ENCODE measurements around the gene VDAC1. TPM values are rescaled to one million over a fixed set of nuclear protein-coding genes. Genes with fewer than 3 reads are reported as not detected.
"Not testable (repeated sequence)": the region's sequence is repeated elsewhere in the genome, so short reads cannot be mapped to it uniquely, and the experiment has no call there.

VDAC1 gene
- total and polyA plus RNA-seq, 9 donors: 193 to 247 (median 216) TPM

DNA sequence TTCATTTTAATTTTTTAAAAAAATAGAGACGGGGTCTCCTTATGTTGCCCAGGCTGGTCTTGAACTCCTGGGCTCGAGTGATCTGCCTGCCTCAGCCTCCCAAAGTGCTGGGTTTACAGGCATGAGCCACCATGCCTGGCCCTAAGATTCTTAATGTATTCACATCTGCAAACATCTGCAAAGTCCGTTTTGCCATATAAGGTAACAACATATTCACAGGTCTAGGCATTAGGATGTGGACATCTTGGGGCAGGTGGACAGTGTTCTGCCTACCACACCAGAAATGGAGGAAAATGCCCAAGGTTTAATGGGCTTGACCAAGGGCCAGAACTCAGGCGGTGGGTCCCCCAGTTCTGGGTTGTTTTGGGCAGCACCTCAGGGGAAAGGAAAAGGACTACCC, 41.6 kb upstream of the VDAC1 start:
- no peaks in the 10 kb centered on the region for H3K4me1 ChIP-seq (ENCODE audit: control insufficient read depth, insufficient read depth, low read length)
- no peak overlapping the region for H3K4me3 ChIP-seq (ENCODE audit: low read length)
- no peak for DNase-seq
- no peak overlapping the region for H3K27ac ChIP-seq (ENCODE audit: low read length)
- H3K36me3 ChIP-seq (ENCODE audit: control insufficient read depth, insufficient read depth, low read length): no peaks in the 10 kb centered on the region
- no peaks in the 10 kb centered on the region for H3K9me3 ChIP-seq (replicated peaks; ENCODE audit: control insufficient read depth, low read depth, low read length)
- 94% methylated on average over 2 of the region's 4 CpGs for WGBS (ENCODE audit: insufficient coverage)
- H3K27me3 ChIP-seq (ENCODE audit: control insufficient read depth, insufficient read depth, low read length): peaks cover 2% of the 10 kb centered on the region

DNA sequence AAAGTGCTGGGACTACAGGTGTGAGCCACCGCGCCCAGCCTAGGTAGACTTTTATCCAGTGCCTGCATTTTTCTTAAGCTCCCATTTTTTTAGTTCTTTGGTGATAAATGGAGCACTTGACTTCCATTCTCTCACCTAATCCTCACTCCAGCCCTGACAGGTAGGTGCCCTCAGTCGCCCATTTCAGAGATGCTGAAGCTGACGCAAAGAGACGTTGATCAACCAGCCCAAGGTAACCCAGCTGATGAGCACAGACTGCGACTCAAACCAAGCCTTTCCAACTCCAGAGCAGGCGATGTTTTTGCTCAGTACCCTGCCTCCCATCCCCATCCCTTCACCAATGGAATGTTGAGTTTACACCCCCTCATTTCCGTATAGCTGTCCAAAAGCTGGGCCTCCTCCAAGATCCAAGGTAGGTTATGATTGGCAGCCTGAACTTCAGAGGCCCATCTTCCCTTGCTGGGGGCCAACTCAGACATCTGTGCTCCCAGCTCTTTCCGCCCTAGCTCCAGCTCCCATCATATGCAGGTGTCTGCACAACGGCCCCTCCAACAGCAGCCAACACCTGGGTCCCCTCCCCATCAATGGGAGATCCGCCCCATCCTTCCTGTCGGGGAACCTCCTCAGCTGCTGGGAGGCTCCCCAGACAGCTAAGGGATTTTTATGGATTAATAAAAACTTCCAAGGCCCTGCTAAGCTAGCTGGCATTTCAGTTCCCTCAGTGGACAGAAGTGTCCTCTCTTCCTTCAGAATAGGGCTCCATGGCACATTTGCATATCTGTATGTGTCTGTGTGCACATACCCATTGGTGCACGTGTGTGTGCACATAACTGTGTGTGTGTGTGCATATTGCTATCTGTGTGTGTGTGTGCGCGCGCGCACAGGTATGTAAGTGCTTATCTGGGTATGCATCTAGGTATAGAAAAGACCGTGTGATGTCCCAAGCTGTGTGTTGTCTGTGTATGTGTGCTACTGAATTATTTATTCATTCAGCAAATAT, 39.3 kb upstream of the VDAC1 start:
- Histone ChIP-seq H3K4me3 (ENCODE audit: low read length) (no peak overlapping the region), H3K27ac (ENCODE audit: low read length) (no peak overlapping the region), H3K4me1 (ENCODE audit: control insufficient read depth, insufficient read depth, low read length) (no peaks in the 10 kb centered on the region), H3K27me3 (ENCODE audit: control insufficient read depth, insufficient read depth, low read length) (no peaks in the 10 kb centered on the region), H3K9me3 (replicated peaks; ENCODE audit: control insufficient read depth, low read depth, low read length) (no peaks in the 10 kb centered on the region), H3K36me3 (ENCODE audit: control insufficient read depth, insufficient read depth, low read length) (no peaks in the 10 kb centered on the region)
- DNase-seq: no peak
- WGBS (ENCODE audit: insufficient coverage): 63% methylated on average over 8 of the region's 18 CpGs

DNA sequence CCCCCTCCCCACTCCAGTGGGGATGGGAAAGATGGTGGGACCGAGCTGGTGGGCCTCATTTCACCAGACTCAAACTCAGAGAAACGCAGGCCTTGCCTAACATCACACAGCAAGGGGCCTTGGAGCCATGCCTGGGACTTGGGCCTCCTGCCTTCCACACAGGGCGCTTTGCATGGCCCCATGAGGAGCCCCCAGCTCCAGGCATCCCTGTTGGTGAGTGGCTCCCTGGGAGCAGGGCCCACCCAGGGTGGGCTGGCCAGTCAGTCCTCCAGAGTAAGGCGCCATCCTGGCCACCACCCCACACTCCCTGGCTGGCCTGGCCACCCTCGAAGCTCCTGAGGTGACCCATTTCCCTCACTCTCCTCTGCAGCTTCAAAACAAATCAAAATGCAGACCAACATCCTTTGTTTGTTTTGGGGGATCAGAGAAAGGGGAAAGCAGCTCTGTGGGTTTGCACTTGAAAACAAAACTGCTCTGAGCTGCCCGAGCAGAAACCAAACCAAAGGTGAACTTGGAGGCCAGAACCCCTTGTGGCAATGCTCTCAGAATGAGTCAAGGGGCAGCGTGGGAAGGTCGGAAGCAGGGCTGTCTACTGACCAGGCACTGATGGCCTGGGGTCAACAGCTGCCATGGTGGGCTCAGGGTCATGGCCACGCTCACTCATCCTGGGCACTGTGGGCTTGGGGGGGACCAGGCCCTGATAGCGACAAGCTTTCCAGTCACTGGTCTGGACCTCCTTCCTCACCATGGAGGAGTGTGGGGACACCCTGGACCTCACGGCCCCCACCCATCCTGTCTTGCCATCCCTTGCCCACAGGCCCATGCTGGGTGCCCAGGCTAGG, 37.0 kb upstream of the VDAC1 start:
- H3K9me3 ChIP-seq (replicated peaks; ENCODE audit: control insufficient read depth, low read depth, low read length): no peaks in the 10 kb centered on the region
- DNase-seq: no peak
- WGBS (ENCODE audit: insufficient coverage): 83% methylated on average over 5 of the region's 11 CpGs
- no peaks in the 10 kb centered on the region for H3K4me1 ChIP-seq (ENCODE audit: control insufficient read depth, insufficient read depth, low read length)
- H3K4me3 ChIP-seq (ENCODE audit: low read length): no peak overlapping the region
- H3K27me3 ChIP-seq (ENCODE audit: control insufficient read depth, insufficient read depth, low read length): no peaks in the 10 kb centered on the region
- no peak overlapping the region for H3K27ac ChIP-seq (ENCODE audit: low read length)
- no peaks in the 10 kb centered on the region for H3K36me3 ChIP-seq (ENCODE audit: control insufficient read depth, insufficient read depth, low read length)

DNA sequence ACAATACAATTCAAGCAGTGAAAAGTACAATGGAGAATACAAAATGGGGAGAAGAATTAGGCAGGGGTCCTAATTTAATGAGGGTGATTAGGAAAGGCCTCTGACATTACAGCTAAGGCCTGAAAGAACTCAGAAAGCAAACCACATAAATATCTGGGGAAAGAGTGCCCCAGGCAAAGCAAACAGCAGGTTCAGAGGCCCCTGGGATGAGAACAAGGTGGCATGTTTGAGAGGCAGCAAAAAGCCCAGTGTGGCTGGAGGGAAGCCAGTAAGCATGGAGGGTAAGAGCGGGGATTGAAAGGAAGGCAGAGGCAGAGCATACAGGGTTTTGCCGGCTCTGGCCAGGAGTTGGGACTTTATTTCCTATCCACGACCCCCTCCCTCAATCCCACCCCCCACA, 33.4 kb upstream of the VDAC1 start:
- no peaks in the 10 kb centered on the region for H3K4me1 ChIP-seq (ENCODE audit: control insufficient read depth, insufficient read depth, low read length)
- no peaks in the 10 kb centered on the region for H3K27me3 ChIP-seq (ENCODE audit: control insufficient read depth, insufficient read depth, low read length)
- no peaks in the 10 kb centered on the region for H3K9me3 ChIP-seq (replicated peaks; ENCODE audit: control insufficient read depth, low read depth, low read length)
- H3K4me3 ChIP-seq (ENCODE audit: low read length): no peak overlapping the region
- H3K36me3 ChIP-seq (ENCODE audit: control insufficient read depth, insufficient read depth, low read length): no peaks in the 10 kb centered on the region
- WGBS (ENCODE audit: insufficient coverage): no CpG with 5 or more reads among the region's 3 CpGs
- no peak overlapping the region for H3K27ac ChIP-seq (ENCODE audit: low read length)
- no peak for DNase-seq

DNA sequence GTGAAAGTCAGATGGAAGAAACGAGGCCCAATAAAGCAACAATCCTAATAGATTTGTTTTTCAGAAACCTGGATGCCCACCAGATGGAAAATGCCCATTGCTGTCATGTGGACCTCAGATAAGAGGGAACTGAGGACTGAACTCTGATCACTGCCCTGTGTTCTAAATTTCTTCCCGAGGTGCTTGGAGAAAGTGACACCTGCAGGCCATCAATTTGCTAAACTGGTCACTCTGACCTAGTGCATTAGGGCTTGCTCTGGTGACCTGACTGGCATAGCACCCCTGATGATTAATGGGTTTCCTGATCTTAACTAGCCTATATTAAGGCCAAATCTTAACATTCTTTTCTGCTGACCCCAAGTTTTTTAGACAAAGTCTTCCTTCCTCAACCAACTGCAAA, 32.4 kb upstream of the VDAC1 start:
- Histone ChIP-seq H3K27ac (ENCODE audit: low read length) (no peak overlapping the region), H3K4me3 (ENCODE audit: low read length) (no peak overlapping the region), H3K36me3 (ENCODE audit: control insufficient read depth, insufficient read depth, low read length) (no peaks in the 10 kb centered on the region), H3K4me1 (ENCODE audit: control insufficient read depth, insufficient read depth, low read length) (no peaks in the 10 kb centered on the region), H3K9me3 (replicated peaks; ENCODE audit: control insufficient read depth, low read depth, low read length) (no peaks in the 10 kb centered on the region), H3K27me3 (ENCODE audit: control insufficient read depth, insufficient read depth, low read length) (no peaks in the 10 kb centered on the region)
- 15% methylated on average over 1 of the region's 2 CpGs for WGBS (ENCODE audit: insufficient coverage)
- DNase-seq: no peak

DNA sequence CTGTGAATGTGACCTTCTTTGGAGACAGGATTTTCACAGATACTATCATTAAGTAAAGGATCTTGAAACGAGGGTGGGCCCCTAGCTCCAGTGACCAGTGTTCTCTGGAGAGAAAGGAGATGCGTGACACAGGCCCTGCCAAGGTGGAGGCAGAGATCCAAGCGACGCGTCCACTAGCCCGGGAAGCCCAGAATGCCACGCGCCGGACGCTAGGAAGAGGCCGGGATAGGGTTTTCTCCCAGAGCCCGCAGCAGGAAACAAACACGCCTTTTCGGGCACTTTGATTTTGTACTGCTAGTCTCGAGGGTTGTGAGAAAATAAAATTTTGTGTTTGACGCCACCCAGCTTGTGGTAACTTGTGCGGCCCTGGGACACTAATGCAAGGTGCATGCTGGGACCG, 29.6 kb upstream of the VDAC1 start:
- H3K36me3 ChIP-seq (ENCODE audit: control insufficient read depth, insufficient read depth, low read length): no peaks in the 10 kb centered on the region
- no peaks in the 10 kb centered on the region for H3K4me1 ChIP-seq (ENCODE audit: control insufficient read depth, insufficient read depth, low read length)
- DNase-seq: no peak
- no peaks in the 10 kb centered on the region for H3K9me3 ChIP-seq (replicated peaks; ENCODE audit: control insufficient read depth, low read depth, low read length)
- H3K27ac ChIP-seq (ENCODE audit: low read length): no peak overlapping the region
- H3K27me3 ChIP-seq (ENCODE audit: control insufficient read depth, insufficient read depth, low read length): no peaks in the 10 kb centered on the region
- no peak overlapping the region for H3K4me3 ChIP-seq (ENCODE audit: low read length)
- WGBS (ENCODE audit: insufficient coverage): 86% methylated on average over 18 of the region's 18 CpGs

DNA sequence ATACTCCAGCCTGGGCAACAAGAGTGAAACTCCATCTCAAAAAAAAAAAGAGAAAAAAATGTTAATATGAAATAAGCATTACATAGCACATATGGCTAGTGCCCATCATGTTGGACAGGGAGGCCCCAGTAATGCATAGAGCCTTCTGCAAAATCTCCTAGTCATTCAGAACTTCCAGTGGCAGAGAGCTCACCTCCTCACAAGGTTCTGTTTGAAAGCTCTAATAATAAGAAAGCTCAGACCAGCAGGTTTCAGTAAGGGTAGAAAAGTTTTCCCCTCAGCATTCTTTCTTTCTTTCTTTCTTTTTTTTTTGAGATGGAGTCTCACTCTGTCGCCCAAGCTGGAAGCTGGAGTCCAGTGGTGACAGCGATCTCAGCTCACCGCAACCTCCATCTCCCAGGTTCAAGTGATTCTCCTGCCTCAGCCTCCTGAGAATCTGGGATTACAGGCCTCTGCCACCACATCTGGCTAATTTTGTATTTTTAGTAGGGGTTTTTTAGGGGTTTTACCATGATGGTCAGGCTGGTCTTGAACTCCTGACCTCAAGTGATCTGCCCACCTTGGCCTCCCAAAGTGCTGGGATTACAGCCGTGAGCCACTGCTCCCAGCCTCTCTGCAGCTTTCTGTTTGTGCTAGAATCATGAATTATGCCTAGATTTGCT, 25.7 kb upstream of the VDAC1 start:
- H3K36me3 ChIP-seq (ENCODE audit: control insufficient read depth, insufficient read depth, low read length); H3K4me3 ChIP-seq (ENCODE audit: low read length); DNase-seq; H3K27ac ChIP-seq (ENCODE audit: low read length); H3K4me1 ChIP-seq (ENCODE audit: control insufficient read depth, insufficient read depth, low read length); H3K9me3 ChIP-seq (replicated peaks; ENCODE audit: control insufficient read depth, low read depth, low read length); H3K27me3 ChIP-seq (ENCODE audit: control insufficient read depth, insufficient read depth, low read length): not testable (repeated sequence)
- 55% methylated on average over 1 of the region's 4 CpGs for WGBS (ENCODE audit: insufficient coverage)

DNA sequence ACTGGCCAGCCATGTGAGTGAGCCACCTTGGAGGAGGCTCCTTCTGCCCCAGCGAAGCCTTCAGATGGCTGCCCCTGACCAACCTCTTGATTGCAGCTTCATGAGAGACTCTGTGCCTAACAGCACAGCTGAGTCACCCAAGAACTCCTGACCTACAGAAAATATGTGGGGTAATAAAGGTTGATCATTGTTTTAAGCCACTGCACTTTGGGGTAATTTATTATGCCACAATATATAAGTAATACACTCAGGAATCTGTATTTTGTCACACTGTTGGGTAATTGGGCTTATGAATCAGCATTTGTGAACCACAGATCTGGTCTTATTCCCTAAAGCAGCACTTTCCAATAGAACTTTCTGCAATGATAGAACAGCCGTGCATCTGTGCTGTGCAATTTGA, 24.4 kb upstream of the VDAC1 start:
- Histone ChIP-seq H3K4me1 (ENCODE audit: control insufficient read depth, insufficient read depth, low read length) (no peaks in the 10 kb centered on the region), H3K36me3 (ENCODE audit: control insufficient read depth, insufficient read depth, low read length) (no peaks in the 10 kb centered on the region), H3K27ac (ENCODE audit: low read length) (no peak overlapping the region), H3K27me3 (ENCODE audit: control insufficient read depth, insufficient read depth, low read length) (peaks cover 2% of the 10 kb centered on the region), H3K9me3 (replicated peaks; ENCODE audit: control insufficient read depth, low read depth, low read length) (no peaks in the 10 kb centered on the region), H3K4me3 (ENCODE audit: low read length) (no peak overlapping the region)
- DNase-seq: no peak
- WGBS (ENCODE audit: insufficient coverage): no CpG with 5 or more reads among the region's 2 CpGs

DNA sequence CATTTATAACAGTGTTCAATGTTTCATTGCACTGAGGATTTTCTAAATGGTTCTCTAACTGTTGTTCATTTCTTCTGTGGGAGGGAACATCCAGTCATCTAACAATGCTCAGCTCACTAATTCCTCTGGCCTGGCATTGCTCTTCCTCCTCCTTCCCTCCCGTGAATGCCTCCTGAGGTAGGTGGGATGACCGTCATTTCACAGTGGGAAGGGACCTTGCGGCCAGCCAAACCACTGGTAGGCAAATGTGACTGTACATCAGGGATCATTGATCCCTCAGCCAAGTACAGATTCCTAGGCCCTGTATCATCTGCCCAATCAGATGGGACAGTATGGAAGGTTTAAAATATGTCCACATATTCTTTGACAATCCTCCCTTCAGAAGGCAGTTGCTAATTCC, 23.7 kb upstream of the VDAC1 start:
- no peaks in the 10 kb centered on the region for H3K36me3 ChIP-seq (ENCODE audit: control insufficient read depth, insufficient read depth, low read length)
- no peak for DNase-seq
- no peak overlapping the region for H3K27ac ChIP-seq (ENCODE audit: low read length)
- no CpG with 5 or more reads among the region's 3 CpGs for WGBS (ENCODE audit: insufficient coverage)
- H3K27me3 ChIP-seq (ENCODE audit: control insufficient read depth, insufficient read depth, low read length): peaks cover 2% of the 10 kb centered on the region
- no peak overlapping the region for H3K4me3 ChIP-seq (ENCODE audit: low read length)
- H3K9me3 ChIP-seq (replicated peaks; ENCODE audit: control insufficient read depth, low read depth, low read length): no peaks in the 10 kb centered on the region
- H3K4me1 ChIP-seq (ENCODE audit: control insufficient read depth, insufficient read depth, low read length): no peaks in the 10 kb centered on the region

DNA sequence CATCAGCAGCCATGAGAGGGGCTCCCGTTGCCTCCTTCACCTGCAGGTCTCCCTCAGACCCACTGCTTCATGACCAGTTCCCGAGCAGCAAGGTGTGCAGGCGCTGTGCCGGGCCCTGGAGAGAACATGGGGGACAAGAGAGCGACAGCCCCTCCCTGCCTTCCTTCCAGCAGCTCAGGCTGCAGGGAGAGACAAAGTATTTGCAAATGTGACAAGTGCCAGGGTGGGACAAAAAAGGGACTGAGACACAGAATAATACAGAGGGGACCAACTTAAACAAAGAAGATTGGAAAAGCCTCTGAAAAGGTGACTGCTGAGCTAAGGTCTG, 22.5 kb upstream of the VDAC1 start:
- no peak overlapping the region for H3K27ac ChIP-seq (ENCODE audit: low read length)
- peaks cover 2% of the 10 kb centered on the region for H3K27me3 ChIP-seq (ENCODE audit: control insufficient read depth, insufficient read depth, low read length)
- no peak overlapping the region for H3K4me3 ChIP-seq (ENCODE audit: low read length)
- WGBS (ENCODE audit: insufficient coverage): 20% methylated on average over 1 of the region's 5 CpGs
- no peaks in the 10 kb centered on the region for H3K4me1 ChIP-seq (ENCODE audit: control insufficient read depth, insufficient read depth, low read length)
- no peak for DNase-seq
- no peaks in the 10 kb centered on the region for H3K36me3 ChIP-seq (ENCODE audit: control insufficient read depth, insufficient read depth, low read length)
- no peaks in the 10 kb centered on the region for H3K9me3 ChIP-seq (replicated peaks; ENCODE audit: control insufficient read depth, low read depth, low read length)
